C4-2B (cell line): ENCODE results near the gene PTPRN.

Source experiments
- CTCF ChIP-seq: fragments of 450-650 bp; conservative IDR thresholded peaks from 2 replicates; pipeline ENCODE4 v1.5.1; 2017; ENCODE audit warnings: mild to moderate bottlenecking
- ZFX ChIP-seq: fragments of 450-650 bp; IDR thresholded peaks from 2 replicates; pipeline ENCODE4 v1.6.1; 2017

- TF ChIP-seq CTCF (no peak), ZFX (no peak)
Measured at GRCh38 chr2:219269362-219270054, 39.7 kb downstream of the PTPRN start.
